Endothelial cell (in vitro differentiated cells): ENCODE results near the gene ANKRD27. TPM values are rescaled to one million over a fixed set of nuclear protein-coding genes. Genes with fewer than 3 reads are reported as not detected.

Experiments
- DNase-seq: peaks from one replicate; pipeline ENCODE4 v3.0.0; 2021; ENCODE audit warnings: low spot score
- H3K27ac Mint-ChIP-seq: one replicate; pipeline ENCODE4 v1.8.0; 2021; ENCODE audit warnings: mixed read lengths, inconsistent platforms; ENCODE audit not compliant: unreplicated experiment
- H3K27me3 Mint-ChIP-seq: one replicate; pipeline ENCODE4 v1.8.0; 2021; ENCODE audit warnings: mild to moderate bottlenecking, moderate library complexity, mixed read lengths, inconsistent platforms; ENCODE audit not compliant: unreplicated experiment
- H3K36me3 Mint-ChIP-seq: one replicate; pipeline ENCODE4 v1.8.0; 2021; ENCODE audit warnings: mild to moderate bottlenecking, low read depth, mixed read lengths, inconsistent platforms; ENCODE audit not compliant: unreplicated experiment
- H3K4me1 Mint-ChIP-seq: one replicate; pipeline ENCODE4 v1.8.0; 2021; ENCODE audit warnings: mild to moderate bottlenecking, mixed read lengths, inconsistent platforms; ENCODE audit not compliant: unreplicated experiment
- H3K4me3 Mint-ChIP-seq: one replicate; pipeline ENCODE4 v1.8.0; 2021; ENCODE audit warnings: mild to moderate bottlenecking, mixed read lengths, inconsistent platforms; ENCODE audit not compliant: unreplicated experiment
- H3K9me3 Mint-ChIP-seq: one replicate; pipeline ENCODE4 v1.8.0; 2021; ENCODE audit warnings: mixed read lengths, inconsistent platforms; ENCODE audit not compliant: unreplicated experiment
- CTCF ChIP-seq: fragments of 200-600 bp; sonication (generic); IDR thresholded peaks from one replicate; pipeline ENCODE4 v1.5.0; 2021; ENCODE audit warnings: antibody characterized with exemption; ENCODE audit not compliant: unreplicated experiment
- total RNA-seq: library from RNA; stranded (reverse); fragmentation: NEBNext Ultra II Directional; extraction: Animal tissue kit (Norgen Biotek cat#: 25700); gene quantifications from one replicate; pipeline ENCODE4 v1.2.1, GENCODE V29; 2021; ENCODE audit not compliant: unreplicated experiment

Gene ANKRD27
- total RNA-seq, 1 donor from 2014 or later = 20.8 TPM

DNA sequence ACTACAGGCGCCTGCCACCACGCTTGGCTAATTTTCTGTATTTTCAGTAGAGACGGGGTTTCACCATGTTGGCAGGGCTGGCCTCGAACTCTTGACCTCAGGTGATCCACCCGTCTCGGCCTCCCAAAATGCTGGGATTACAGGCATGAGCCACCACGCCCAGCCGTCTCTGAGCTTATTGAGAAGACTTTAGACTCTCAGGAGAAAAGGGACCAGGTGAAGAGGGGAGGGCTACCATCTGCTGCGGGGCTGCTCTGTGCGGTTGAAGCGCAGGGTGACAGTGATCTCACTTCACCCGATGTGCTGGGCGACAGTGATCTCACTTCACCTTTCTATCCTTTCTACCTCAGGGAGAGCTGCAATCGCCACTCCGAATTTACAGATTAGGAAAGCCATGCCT, 68.7 kb downstream of the ANKRD27 start:
- no peak overlapping the region for H3K27ac Mint-ChIP-seq
- H3K27me3 Mint-ChIP-seq = peaks cover 6% of the 10 kb centered on the region
- DNase-seq = no peak
- H3K36me3 Mint-ChIP-seq = peaks cover 10% of the 10 kb centered on the region
- TF ChIP-seq CTCF = no peak
- H3K4me1 Mint-ChIP-seq = no peaks in the 10 kb centered on the region
- H3K9me3 Mint-ChIP-seq = no peaks in the 10 kb centered on the region
- no peak overlapping the region for H3K4me3 Mint-ChIP-seq

- no peaks in the 10 kb centered on the region for H3K9me3 Mint-ChIP-seq
- no peak overlapping the region for H3K4me3 Mint-ChIP-seq
- H3K4me1 Mint-ChIP-seq = no peaks in the 10 kb centered on the region
- peaks cover 10% of the 10 kb centered on the region for H3K36me3 Mint-ChIP-seq
- peaks cover 6% of the 10 kb centered on the region for H3K27me3 Mint-ChIP-seq
- no peak for DNase-seq
- no peak overlapping the region for H3K27ac Mint-ChIP-seq
- TF ChIP-seq CTCF = no peak
These were observed 69.4 kb downstream of the ANKRD27 start for GRCh38 chr19:32605544-32605943.

GRCh38 chr19:32603961-32604360, 71.0 kb downstream of the ANKRD27 start:
- H3K4me1 Mint-ChIP-seq = no peaks in the 10 kb centered on the region
- H3K27ac Mint-ChIP-seq = no peak overlapping the region
- H3K4me3 Mint-ChIP-seq = no peak overlapping the region
- H3K36me3 Mint-ChIP-seq = peaks cover 10% of the 10 kb centered on the region
- H3K9me3 Mint-ChIP-seq = no peaks in the 10 kb centered on the region
- no peak for TF ChIP-seq CTCF
- H3K27me3 Mint-ChIP-seq = peaks cover 6% of the 10 kb centered on the region
- no peak for DNase-seq

- no peak overlapping the region for H3K4me3 Mint-ChIP-seq
- peaks cover 5% of the 10 kb centered on the region for H3K4me1 Mint-ChIP-seq
- peak; percentile 99 for TF ChIP-seq CTCF
- H3K9me3 Mint-ChIP-seq = no peaks in the 10 kb centered on the region
- H3K27ac Mint-ChIP-seq = no peak overlapping the region
- peak; percentile 49 for DNase-seq
- H3K27me3 Mint-ChIP-seq = peaks cover 4% of the 10 kb centered on the region
- peaks cover 15% of the 10 kb centered on the region for H3K36me3 Mint-ChIP-seq
These were observed 75.2 kb downstream of the ANKRD27 start for GRCh38 chr19:32599736-32600157.

- peaks cover 4% of the 10 kb centered on the region for H3K27me3 Mint-ChIP-seq
- peaks cover 17% of the 10 kb centered on the region for H3K36me3 Mint-ChIP-seq
- H3K9me3 Mint-ChIP-seq = no peaks in the 10 kb centered on the region
- no peak overlapping the region for H3K27ac Mint-ChIP-seq
- H3K4me1 Mint-ChIP-seq = peaks cover 5% of the 10 kb centered on the region
- DNase-seq = no peak
- no peak overlapping the region for H3K4me3 Mint-ChIP-seq
- TF ChIP-seq CTCF = no peak
These were observed 75.7 kb downstream of the ANKRD27 start for GRCh38 chr19:32599258-32599657.
